Tibial artery (tissue), 4 donors: ENCODE results near the gene HHLA2.

Experiments
- DNase-seq, 2 donors: peaks; one replicate each; pipeline ENCODE4 v3.0.0-alpha.2; 2019
- H3K27ac ChIP-seq, 2 donors: fragments of 200-600 bp; sonication (generic) in 1 of 2; 1 replicate in 1 of 2; 2 replicates in 1 of 2; pipeline ENCODE4 v1.5.1; 2018 to 2019; ENCODE audit warnings: mild to moderate bottlenecking in 1 of 2
- H3K27me3 ChIP-seq, 2 donors: fragments of 200-600 bp; sonication (generic) in 1 of 2; one replicate each; pipeline versions ENCODE4 v1.5.1 to v1.6.0; 2016 to 2019
- H3K36me3 ChIP-seq, 3 donors: fragments of 200-600 bp; sonication (generic) in 2 of 3; one replicate each; pipeline ENCODE4 v1.5.1; 2016 to 2019; ENCODE audit warnings: mild to moderate bottlenecking in 2 of 3
- H3K4me1 ChIP-seq, 4 donors: fragments of 200-600 bp; sonication (generic) in 2 of 4; 1 replicate in 3 of 4; 2 replicates in 1 of 4; pipeline ENCODE4 v1.5.1; 2016 to 2019
- H3K4me3 ChIP-seq, 2 donors: fragments of 200-600 bp; sonication (generic) in 1 of 2; 1 replicate in 1 of 2; 2 replicates in 1 of 2; pipeline ENCODE4 v1.5.1; 2018 to 2019; ENCODE audit warnings: mild to moderate bottlenecking in 2 of 2
- H3K9me3 ChIP-seq, 3 donors: fragments of 200-600 bp; sonication (generic) in 1 of 3; one replicate each; pipeline ENCODE4 v1.5.1; 2016 to 2019
- CTCF ChIP-seq, 2 experiments: fragments of 200-600 bp in 1 of 2; fragments of 450-650 bp in 1 of 2; IDR thresholded peaks; one replicate each; pipeline ENCODE4 v1.5.1; 2017 to 2019; ENCODE audit warnings: antibody characterized with exemption in 2 of 2, mild to moderate bottlenecking in 1 of 2, moderate library complexity in 1 of 2
- intact Hi-C: fragments of 100-400 bp; cut with DNase I; formaldehyde crosslinking; loops from one replicate; pipeline ENCODE4 v1.15.0; 2023; ENCODE audit warnings: low total_unique reads

The HHLA2 gene

GRCh38 chr3:108409800-108410178 is 113.4 kb downstream of the HHLA2 start:
- no peak overlapping the region for H3K4me3 ChIP-seq
- no peaks in the 10 kb centered on the region for H3K4me1 ChIP-seq
- TF ChIP-seq CTCF (IDR thresholded peaks at IDR 0.05) = no peak
- H3K27ac ChIP-seq = no peak overlapping the region
- no peak for DNase-seq
- no peaks in the 10 kb centered on the region for H3K9me3 ChIP-seq
- no peaks in the 10 kb centered on the region for H3K27me3 ChIP-seq
- intact Hi-C loops = no loop called here
- no peaks in the 10 kb centered on the region for H3K36me3 ChIP-seq

GRCh38 chr3:108410531-108410984 is 114.2 kb downstream of the HHLA2 start:
- no peak for TF ChIP-seq CTCF (IDR thresholded peaks at IDR 0.05)
- Histone ChIP-seq H3K9me3 (no peaks in the 10 kb centered on the region), H3K27me3 (no peaks in the 10 kb centered on the region), H3K4me3 (no peak overlapping the region), H3K36me3 (no peaks in the 10 kb centered on the region), H3K27ac (no peak overlapping the region), H3K4me1 (no peaks in the 10 kb centered on the region)
- DNase-seq = peak in 1 of 2 donors; percentile 55
- intact Hi-C loops = no loop called here

GRCh38 chr3:108412121-108412750 is 115.9 kb downstream of the HHLA2 start:
- no peaks in the 10 kb centered on the region for H3K27me3 ChIP-seq
- H3K4me3 ChIP-seq = no peak overlapping the region
- no peak for DNase-seq
- no peak for TF ChIP-seq CTCF (IDR thresholded peaks at IDR 0.05)
- no peak overlapping the region for H3K27ac ChIP-seq
- intact Hi-C loops = no loop called here
- H3K9me3 ChIP-seq = no peaks in the 10 kb centered on the region
- H3K4me1 ChIP-seq = no peaks in the 10 kb centered on the region
- no peaks in the 10 kb centered on the region for H3K36me3 ChIP-seq

GRCh38 chr3:108414007-108414406 is 117.7 kb downstream of the HHLA2 start:
- no peak for DNase-seq
- Histone ChIP-seq H3K27ac (no peak overlapping the region), H3K27me3 (no peaks in the 10 kb centered on the region), H3K9me3 (no peaks in the 10 kb centered on the region), H3K4me1 (no peaks in the 10 kb centered on the region), H3K4me3 (no peak overlapping the region), H3K36me3 (no peaks in the 10 kb centered on the region)
- TF ChIP-seq CTCF (IDR thresholded peaks at IDR 0.05) = no peak
- intact Hi-C loops = no loop called here

GRCh38 chr3:108415661-108416060 is 119.3 kb downstream of the HHLA2 start:
- Histone ChIP-seq H3K27me3 (no peaks in the 10 kb centered on the region), H3K4me1 (no peaks in the 10 kb centered on the region), H3K36me3 (no peaks in the 10 kb centered on the region), H3K4me3 (no peak overlapping the region), H3K9me3 (no peaks in the 10 kb centered on the region), H3K27ac (no peak overlapping the region)
- DNase-seq = no peak
- no peak for TF ChIP-seq CTCF (IDR thresholded peaks at IDR 0.05)
- intact Hi-C loops = no loop called here
